GM12872 (cell line): ENCODE data around the gene CELF4.

Experiments used
- CTCF ChIP-seq: IDR thresholded peaks from 3 replicates; pipeline ENCODE4 v1.5.1; 2011; ENCODE audit warnings: low read depth, mild to moderate bottlenecking, low read length, moderate library complexity; ENCODE audit not compliant: insufficient read depth

The CELF4 gene

DNA sequence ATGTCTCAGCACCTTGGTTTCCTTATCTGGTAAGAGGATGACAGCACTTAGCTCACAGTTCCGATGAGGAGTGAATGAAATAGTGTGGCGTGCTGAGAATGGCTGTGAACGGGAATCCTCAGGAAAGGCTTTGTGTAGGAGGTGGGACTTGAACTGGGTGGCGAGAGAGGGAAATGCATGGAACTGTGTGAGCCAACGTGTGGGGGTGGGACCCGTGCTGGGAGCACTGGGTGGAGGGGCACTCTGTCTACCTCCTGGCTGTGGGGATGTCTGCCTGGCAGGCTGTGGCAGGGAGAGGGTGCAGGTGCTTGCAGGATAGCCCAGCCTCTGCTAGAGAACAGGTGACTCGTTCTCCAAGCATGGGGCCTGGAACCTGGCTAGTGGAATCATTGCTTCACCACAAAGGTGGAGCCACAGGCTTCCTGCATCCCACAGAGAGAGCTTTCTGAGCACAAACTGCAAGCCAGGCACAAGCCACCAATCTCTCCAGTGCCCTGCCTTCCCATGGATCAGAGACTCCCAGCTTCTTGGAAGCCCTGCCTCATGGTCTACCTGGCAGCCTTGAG lies 145.2 kb downstream of the CELF4 start:
- TF ChIP-seq CTCF, result no peak

DNA sequence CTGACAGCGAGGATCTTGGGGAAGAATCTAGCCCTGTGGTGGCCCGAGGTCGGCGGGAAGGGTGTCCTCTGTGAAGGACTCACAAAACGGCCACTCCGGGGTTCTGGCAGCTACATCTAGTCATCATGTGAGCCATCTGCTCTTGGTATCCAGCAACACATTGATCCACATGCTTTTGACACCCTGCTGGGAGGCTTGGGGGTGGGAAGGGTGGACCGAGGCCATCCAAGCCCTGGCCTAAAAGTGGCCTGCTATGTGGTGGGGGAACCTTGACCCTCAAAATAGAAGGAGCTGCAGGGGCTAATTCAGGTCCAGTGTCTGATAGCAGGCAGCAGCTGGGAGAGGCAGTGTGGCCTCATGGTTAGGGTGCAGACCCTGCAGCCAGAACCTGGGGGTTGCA lies 145.7 kb downstream of the CELF4 start:
- no peak for TF ChIP-seq CTCF

DNA sequence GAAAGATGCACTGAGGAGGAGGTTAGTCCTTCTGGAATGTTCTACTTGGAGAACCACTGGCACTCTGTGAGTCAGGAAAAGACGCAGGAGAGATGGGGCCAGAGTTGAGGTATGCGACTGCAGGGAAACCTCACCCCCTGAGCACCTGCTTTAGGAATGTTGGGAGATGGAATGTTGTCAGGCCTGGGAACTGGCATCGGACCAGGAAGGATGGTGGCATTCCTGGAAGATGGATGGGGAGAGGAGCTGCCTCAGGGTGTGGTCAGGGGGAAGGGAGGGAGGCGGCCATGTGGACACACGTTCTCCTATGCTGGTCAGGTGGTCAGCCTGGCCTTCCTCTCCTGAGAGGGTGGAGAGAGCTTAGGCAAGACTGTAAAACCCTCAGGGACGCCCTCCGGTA lies 146.3 kb downstream of the CELF4 start:
- TF ChIP-seq CTCF, result no peak

DNA sequence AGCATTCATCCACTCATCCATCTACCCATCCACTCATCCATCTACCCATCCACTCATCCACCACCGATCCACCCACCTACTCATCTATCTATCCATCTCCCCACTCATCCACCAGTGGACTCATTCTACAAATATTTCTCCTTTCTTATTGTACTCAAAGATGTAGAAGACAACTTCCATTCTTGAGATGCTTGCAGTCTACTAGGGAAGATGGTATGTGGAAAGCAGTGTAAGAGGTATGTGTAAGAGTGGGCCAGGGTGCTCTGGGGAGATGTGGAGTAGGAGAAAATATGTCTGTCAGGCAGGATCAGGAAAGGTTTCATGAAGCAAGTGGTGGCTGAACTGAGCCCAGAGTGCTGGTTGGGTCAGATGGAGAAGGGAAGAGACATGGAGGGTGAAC lies 150.8 kb downstream of the CELF4 start:
- no peak for TF ChIP-seq CTCF

DNA sequence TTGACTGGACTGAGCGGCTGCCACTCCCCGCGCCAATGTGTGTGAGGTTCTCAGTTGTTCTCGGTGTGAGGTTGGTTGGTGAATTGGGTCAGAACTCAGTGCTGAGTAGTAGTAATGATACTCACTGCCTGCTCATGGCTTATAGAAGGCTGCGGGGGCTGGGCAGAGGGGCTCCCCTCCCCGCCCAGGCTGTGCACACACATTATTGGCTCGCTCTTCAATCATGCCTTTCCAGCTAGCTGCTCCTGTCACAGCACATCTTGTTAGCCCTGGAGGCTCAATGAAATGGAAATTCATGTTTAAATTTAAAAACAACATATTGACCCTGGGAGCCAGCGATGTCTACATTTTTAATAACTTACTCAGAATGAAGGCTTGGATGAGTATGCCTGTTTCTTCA lies 152.8 kb downstream of the CELF4 start:
- TF ChIP-seq CTCF, result no peak

GRCh38 chr18:37412333-37412732 lies 153.3 kb downstream of the CELF4 start:
- TF ChIP-seq CTCF, result no peak

DNA sequence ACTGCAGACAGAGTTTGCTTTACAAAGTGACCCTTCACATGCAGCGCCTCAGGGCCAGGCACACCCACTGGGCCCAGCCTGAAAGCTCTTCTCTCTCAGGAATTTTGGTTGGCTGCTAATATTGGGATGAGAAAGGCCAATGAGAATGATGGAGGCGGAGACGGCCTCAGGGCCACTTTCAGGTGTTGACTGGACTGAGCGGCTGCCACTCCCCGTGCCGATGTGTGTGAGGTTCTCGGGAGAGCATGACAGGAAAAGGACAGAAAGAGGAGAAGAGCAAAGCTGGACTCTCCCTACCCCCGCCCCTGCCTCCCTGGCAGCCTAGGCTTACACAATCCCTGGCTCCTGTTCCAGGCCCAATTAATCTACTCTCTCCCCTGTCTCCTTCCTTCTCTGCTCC lies 155.7 kb downstream of the CELF4 start:
- TF ChIP-seq CTCF, result no peak
